GM18858 (cell line): ENCODE data around the gene PDCD6IP.
"Not testable (repeated sequence)": the region's sequence is repeated elsewhere in the genome, so short reads cannot be mapped to it uniquely, and the experiment has no call there.

Experiments
- ATAC-seq: cut with Tn5 transposase; IDR thresholded peaks from one replicate; pipeline ENCODE4 v1.9.1; 2021; ENCODE audit not compliant: unreplicated experiment

The PDCD6IP gene

DNA sequence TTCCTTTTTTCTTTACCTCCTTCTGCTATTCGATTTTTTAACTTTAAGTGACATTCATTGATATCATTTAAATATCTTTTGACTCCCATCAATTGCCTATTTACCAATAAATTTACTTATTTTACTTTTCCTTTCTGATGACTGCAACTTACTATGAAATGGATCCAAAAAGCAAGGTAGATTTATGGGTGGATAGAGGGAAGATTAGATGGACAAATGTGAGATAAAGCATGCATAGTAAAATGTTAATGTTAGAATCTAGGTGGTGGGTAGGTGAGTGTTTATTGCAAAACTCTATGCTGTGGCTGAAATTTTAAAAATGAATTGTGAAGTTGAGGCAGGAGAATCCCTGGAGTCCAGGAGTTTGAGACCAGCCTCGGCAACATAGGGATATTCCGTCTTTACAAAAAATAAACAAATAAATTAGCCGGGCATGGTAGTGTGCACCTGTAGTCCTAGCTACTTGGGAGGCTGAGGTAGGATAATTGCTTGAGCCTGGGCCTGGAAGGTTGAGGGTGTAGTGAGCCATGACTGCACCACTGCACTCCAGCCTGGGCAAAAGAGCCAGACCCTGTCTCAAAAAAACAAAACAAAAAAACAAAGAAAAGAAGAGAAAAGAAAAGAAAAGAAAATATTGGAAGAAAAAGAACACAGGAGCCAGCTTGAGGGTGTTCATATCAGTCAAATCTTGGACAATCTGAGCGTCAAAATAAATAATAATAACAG lies 6.1 kb upstream of the PDCD6IP start:
- ATAC-seq = no peak

- no peak for ATAC-seq
Observed at GRCh38 chr3:33795131-33795530, 3.3 kb upstream of the PDCD6IP start.

- ATAC-seq = no peak
Observed at GRCh38 chr3:33795856-33796536, 2.4 kb upstream of the PDCD6IP start.

GRCh38 chr3:33798113-33798417 lies 365 bp upstream of the PDCD6IP start:
- peak; percentile 45 for ATAC-seq

DNA sequence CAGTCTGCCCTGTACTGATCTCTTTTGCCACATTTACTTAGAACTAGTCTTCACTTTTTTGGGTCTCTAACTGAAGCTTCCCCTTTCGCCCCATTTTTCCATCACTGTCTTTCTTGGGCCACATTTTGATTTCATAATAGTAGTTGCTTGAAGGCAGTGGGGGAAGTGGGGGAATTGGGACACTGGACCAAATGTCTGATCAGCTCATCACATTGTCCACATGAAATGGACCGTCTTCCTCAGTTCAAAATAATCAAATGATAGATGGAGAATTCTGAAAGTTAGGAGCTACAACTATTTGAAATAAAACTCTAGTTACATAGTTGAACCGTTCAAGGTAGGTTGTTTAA lies 747 bp downstream of the PDCD6IP start:
- no peak for ATAC-seq

DNA sequence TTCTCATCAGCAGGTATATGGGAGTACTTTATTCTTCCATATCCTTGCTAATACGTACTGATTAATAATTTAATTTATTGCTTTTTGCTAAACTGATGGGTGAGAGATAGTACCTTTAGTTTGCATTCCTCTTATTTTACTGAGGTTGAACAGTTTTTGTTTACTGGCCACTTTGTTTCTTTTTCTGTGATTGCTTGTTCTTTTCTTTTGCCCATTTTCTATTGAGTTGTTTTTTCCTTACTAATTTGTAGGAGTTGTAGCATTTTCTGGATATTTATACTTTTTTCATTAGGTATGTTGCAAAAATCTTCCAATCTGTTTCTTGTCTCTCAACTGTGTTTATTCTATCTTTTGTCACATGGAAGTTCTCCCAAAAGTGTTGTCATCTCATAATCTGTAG lies 4.8 kb downstream of the PDCD6IP start:
- no peak for ATAC-seq

GRCh38 chr3:33803894-33804526 lies 5.6 kb downstream of the PDCD6IP start:
- no peak for ATAC-seq

DNA sequence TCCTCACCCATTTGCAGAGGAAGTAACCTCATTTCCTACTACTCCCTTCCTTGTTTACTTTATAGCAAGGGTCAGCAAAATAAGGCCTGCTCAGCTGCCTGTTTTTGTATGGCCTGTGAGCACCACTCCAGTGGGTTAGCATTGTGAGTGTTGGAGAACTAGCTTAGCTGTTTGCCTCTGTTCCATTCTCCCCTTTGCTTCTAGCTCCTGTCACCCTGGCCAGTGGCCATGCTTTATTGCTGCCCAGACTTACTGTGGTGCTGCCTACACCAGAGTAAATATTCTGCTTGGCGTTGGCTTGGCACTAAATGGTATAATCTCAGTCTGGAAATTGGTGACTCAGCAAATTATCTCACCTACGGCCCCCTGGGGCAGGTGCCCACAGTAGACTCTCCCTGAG lies 8.8 kb downstream of the PDCD6IP start:
- ATAC-seq = no peak

GRCh38 chr3:33808559-33808958 lies 10.1 kb downstream of the PDCD6IP start:
- no peak for ATAC-seq

DNA sequence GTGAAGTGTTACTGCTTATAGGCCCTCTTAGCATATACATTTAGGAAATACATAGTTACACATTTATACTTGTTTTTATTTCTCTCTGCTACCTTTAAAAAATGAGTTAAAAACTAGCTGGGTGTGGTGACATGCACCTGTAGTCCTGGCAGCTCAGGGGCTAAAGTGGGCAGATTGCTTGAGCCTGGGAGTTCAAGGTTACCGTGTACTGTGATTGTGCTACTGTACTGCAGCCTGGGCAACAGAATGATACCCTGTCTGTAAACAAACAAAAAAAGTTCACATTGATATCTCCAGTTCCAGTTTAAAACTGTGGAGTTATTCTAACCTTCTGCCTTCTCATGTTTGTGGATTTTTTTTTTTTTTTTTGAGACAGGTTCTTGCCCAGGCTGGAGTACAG lies 12.1 kb downstream of the PDCD6IP start:
- ATAC-seq = no peak

- ATAC-seq = no peak
Observed at GRCh38 chr3:33821989-33822388, 23.6 kb downstream of the PDCD6IP start.

DNA sequence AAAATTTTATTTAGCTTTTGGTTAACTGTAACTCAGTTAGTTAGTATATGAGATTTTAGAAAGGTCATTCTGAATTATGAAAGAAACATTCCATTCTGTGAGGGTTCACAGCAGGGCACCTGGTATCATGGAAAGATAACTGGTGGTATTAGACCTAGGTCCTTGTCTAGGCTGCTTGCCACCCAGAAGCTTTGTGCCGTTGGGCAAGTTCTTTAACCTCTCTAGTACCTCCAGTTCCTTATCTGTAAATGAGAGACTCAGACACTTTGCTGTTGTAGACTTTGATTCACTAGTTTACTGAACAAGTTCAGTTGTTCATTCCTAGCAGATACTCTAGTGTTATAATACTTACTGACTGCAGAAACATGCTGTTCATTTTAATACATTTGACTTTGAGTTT lies 25.4 kb downstream of the PDCD6IP start:
- no peak for ATAC-seq

DNA sequence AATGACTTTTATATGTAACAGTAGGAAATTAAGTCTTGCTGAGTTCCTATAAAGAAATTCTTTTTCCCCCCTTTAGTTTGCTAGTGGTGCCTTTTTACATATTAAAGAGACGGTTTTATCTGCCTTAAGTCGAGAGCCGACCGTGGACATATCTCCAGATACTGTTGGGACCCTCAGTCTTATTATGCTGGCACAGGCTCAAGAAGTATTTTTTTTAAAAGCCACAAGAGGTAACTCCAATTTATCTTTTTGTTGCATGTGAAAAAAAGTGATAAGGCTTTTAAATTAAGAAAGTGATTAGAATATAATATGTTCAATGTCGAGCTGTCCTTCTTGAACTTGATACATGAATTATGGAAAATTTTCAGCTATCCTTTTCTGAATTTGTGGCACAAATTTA lies 26.7 kb downstream of the PDCD6IP start:
- no peak for ATAC-seq

- no peak for ATAC-seq
Observed at GRCh38 chr3:33826206-33826605, 27.8 kb downstream of the PDCD6IP start.

- ATAC-seq = no peak
Observed at GRCh38 chr3:33826688-33827087, 28.3 kb downstream of the PDCD6IP start.

- no peak for ATAC-seq
Observed at GRCh38 chr3:33829720-33830119, 31.3 kb downstream of the PDCD6IP start.

- no peak for ATAC-seq
Observed at GRCh38 chr3:33831053-33831452, 32.6 kb downstream of the PDCD6IP start.

DNA sequence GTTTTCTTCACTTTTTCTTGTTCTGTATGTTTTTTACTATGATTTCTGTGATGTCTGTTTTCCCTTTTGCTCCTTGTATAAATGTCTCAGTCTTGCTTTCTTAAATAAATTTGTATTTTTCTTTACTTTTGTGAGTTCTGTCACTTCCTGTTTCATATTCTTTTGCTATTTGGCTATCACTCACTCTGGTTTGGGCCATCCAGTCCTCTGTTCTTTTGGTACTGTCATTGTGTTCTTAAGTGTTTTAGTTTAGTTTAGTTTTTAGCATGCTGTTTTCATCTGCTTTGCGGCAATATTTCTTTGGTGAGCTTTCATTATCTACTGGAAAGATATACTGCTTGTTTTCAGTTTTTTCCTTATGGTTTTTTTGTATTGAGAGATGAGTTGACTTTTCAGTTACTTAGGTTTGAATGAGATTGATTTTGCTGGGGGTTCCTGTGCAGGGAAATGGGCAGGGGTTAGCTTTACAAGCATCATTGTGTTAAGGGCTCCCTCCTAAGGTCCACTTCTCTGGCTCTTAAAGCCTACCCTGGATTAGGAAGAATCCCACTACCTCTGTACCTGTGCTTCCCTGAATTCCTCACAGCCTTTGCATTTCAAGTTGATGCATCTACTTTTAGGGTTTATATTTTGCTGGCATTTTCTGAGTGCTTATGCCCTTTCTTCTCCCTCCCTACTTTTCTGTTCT lies 35.1 kb downstream of the PDCD6IP start:
- ATAC-seq = peak; percentile 35

GRCh38 chr3:33834096-33834453 lies 35.6 kb downstream of the PDCD6IP start:
- peak; percentile 35 for ATAC-seq

DNA sequence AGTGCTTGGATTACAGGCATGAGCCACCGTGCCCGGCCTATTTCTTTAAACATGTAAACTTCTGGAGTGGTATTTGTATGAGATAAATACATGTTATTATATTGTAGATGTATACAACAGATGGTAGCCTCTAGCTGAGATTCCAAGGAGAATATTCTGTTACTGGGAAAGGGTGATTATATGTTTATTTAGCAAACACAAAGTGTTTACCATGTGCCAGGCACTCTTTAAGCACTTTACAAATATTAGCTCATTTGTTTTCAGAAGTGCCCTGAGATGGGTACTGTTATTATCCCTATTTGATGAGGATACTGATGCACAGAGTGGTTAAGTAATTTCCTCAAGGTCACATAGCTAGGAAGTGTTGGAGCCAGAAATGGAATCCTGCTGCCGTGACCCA lies 38.8 kb downstream of the PDCD6IP start:
- not testable (repeated sequence) for ATAC-seq

GRCh38 chr3:33839283-33839682 lies 40.9 kb downstream of the PDCD6IP start:
- no peak for ATAC-seq

- no peak for ATAC-seq
Observed at GRCh38 chr3:33840179-33840578, 41.7 kb downstream of the PDCD6IP start.
